ENCODE results near the gene KCNJ12.

DNA sequence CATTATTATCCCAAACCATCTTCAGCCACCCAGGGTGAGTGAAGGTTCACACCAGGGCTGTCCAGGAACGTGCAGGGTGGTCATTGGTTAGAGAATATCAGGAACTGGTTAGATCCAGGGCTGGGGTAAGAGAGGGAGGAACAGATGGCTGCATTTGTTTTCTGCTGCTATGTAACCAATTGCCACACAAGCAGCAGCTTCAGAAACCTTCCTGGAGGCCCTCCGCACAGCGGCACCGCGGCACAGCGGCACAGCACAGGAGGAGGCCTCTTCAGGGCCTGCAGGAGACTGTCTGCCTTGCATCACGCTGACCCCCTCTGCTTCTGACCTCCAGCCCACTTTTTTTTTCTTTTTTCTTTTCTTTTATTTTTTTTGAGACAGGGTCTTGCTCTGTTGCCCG, 86.1 kb downstream of the KCNJ12 start:
- TF ChIP-seq, protein P1, sequence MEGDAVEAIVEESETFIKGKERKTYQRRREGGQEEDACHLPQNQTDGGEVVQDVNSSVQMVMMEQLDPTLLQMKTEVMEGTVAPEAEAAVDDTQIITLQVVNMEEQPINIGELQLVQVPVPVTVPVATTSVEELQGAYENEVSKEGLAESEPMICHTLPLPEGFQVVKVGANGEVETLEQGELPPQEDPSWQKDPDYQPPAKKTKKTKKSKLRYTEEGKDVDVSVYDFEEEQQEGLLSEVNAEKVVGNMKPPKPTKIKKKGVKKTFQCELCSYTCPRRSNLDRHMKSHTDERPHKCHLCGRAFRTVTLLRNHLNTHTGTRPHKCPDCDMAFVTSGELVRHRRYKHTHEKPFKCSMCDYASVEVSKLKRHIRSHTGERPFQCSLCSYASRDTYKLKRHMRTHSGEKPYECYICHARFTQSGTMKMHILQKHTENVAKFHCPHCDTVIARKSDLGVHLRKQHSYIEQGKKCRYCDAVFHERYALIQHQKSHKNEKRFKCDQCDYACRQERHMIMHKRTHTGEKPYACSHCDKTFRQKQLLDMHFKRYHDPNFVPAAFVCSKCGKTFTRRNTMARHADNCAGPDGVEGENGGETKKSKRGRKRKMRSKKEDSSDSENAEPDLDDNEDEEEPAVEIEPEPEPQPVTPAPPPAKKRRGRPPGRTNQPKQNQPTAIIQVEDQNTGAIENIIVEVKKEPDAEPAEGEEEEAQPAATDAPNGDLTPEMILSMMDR (IDR thresholded peaks at IDR 0.05) = no peak
- TF ChIP-seq POLR2A (IDR thresholded peaks at IDR 0.05) (no peak), POLR2AphosphoS5 (IDR thresholded peaks at IDR 0.05) (no peak), EP300 (IDR thresholded peaks at IDR 0.05) (no peak)
